ENCODE data around the gene SLC25A11.
A peak's percentile ranks its signal among the peaks of the same experiment; 100 is the strongest.
"Not testable (repeated sequence)": the region's sequence is repeated elsewhere in the genome, so short reads cannot be mapped to it uniquely, and the experiment has no call there.

The SLC25A11 gene

GRCh38 chr17:4934173-4934979 is 5.5 kb downstream of the SLC25A11 start:
- DNase-seq (ENCODE audit: low read depth) = no peak
- H3K4me3 ChIP-seq (ENCODE audit: control insufficient read depth, low read depth, low read length) = peak overlapping the region; percentile 13; the same call in 1 of the 2 replicates
- TF ChIP-seq, protein P1, sequence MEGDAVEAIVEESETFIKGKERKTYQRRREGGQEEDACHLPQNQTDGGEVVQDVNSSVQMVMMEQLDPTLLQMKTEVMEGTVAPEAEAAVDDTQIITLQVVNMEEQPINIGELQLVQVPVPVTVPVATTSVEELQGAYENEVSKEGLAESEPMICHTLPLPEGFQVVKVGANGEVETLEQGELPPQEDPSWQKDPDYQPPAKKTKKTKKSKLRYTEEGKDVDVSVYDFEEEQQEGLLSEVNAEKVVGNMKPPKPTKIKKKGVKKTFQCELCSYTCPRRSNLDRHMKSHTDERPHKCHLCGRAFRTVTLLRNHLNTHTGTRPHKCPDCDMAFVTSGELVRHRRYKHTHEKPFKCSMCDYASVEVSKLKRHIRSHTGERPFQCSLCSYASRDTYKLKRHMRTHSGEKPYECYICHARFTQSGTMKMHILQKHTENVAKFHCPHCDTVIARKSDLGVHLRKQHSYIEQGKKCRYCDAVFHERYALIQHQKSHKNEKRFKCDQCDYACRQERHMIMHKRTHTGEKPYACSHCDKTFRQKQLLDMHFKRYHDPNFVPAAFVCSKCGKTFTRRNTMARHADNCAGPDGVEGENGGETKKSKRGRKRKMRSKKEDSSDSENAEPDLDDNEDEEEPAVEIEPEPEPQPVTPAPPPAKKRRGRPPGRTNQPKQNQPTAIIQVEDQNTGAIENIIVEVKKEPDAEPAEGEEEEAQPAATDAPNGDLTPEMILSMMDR (IDR thresholded peaks at IDR 0.05; ENCODE audit: control insufficient read depth, insufficient read depth, low read depth, low read length, missing control alignments) = peak; percentile 53

- no peak overlapping the region for H3K4me3 ChIP-seq (ENCODE audit: control insufficient read depth, low read depth, low read length)
- TF ChIP-seq, protein P1 (IDR thresholded peaks at IDR 0.05; ENCODE audit: control insufficient read depth, insufficient read depth, low read depth, low read length, missing control alignments) = no peak
- DNase-seq (ENCODE audit: low read depth) = no peak
These were observed 6.2 kb downstream of the SLC25A11 start for GRCh38 chr17:4933646-4934045.

DNA sequence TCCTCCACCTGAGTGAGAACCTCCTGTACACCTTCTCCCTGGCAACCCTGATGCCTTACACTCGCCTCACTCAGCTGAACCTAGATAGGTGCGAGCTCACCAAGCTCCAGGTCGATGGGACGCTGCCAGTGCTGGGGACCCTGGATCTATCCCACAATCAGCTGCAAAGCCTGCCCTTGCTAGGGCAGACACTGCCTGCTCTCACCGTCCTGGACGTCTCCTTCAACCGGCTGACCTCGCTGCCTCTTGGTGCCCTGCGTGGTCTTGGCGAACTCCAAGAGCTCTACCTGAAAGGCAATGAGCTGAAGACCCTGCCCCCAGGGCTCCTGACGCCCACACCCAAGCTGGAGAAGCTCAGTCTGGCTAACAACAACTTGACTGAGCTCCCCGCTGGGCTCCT is 7.1 kb downstream of the SLC25A11 start:
- TF ChIP-seq, protein P1 (IDR thresholded peaks at IDR 0.05; ENCODE audit: control insufficient read depth, insufficient read depth, low read depth, low read length, missing control alignments) = no peak
- DNase-seq (ENCODE audit: low read depth) = no peak
- no peak overlapping the region for H3K4me3 ChIP-seq (ENCODE audit: control insufficient read depth, low read depth, low read length)

- no peak within 1 kb of the TSS for H3K4me3 ChIP-seq (ENCODE audit: control insufficient read depth, low read depth, low read length)
- no peak for DNase-seq (ENCODE audit: low read depth)
- TF ChIP-seq, protein P1 (IDR thresholded peaks at IDR 0.05; ENCODE audit: control insufficient read depth, insufficient read depth, low read depth, low read length, missing control alignments) = no peak
These were observed 7.9 kb downstream of the SLC25A11 start, which contains the start of gene GP1BA for GRCh38 chr17:4931963-4932362. TSS of gene GP1BA (plus strand) at chr17:4932277. CDS start at chr17:4932605, 328 bp downstream.

GRCh38 chr17:4928881-4929280 is 11.0 kb downstream of the SLC25A11 start:
- no peak overlapping the region for H3K4me3 ChIP-seq (ENCODE audit: control insufficient read depth, low read depth, low read length)
- TF ChIP-seq, protein P1 (IDR thresholded peaks at IDR 0.05; ENCODE audit: control insufficient read depth, insufficient read depth, low read depth, low read length, missing control alignments) = no peak
- DNase-seq (ENCODE audit: low read depth) = no peak

DNA sequence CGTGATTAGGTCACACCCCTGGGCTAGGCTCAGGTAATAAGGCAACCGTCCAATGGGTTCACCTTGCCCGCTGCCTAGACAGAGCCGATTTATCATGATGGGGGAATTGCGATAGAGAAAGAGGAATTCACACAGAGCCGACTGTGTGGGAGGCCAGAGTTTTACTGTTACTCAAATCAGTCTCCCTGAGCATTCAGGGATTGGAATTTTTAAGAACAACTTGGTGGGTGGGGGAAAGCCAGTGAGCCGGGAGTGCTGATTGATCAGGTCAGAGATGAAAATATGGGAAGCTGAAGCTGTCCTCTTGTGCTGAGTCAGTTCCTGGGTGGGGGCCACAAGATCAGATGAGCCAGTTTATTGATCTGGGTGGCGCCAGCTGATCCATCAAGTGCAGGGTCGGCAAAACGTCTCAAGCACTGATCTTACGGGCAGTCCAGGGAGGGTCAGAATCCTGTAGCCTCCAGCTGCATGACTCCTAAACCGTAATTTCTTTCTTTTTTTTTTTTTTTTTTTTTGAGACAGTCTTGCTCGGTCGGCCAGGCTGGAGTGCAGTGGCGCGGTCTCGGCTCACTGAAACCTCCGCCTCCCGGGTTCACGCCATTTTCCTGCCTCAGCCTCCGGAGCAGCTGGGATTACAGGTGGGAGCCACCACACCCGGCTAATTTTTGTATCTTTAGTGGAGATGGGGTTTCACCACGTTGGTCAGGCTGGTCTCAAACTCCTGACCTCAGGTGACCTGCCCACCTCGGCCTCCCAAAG is 13.1 kb downstream of the SLC25A11 start:
- H3K4me3 ChIP-seq (ENCODE audit: control insufficient read depth, low read depth, low read length); DNase-seq (ENCODE audit: low read depth): not testable (repeated sequence)

DNA sequence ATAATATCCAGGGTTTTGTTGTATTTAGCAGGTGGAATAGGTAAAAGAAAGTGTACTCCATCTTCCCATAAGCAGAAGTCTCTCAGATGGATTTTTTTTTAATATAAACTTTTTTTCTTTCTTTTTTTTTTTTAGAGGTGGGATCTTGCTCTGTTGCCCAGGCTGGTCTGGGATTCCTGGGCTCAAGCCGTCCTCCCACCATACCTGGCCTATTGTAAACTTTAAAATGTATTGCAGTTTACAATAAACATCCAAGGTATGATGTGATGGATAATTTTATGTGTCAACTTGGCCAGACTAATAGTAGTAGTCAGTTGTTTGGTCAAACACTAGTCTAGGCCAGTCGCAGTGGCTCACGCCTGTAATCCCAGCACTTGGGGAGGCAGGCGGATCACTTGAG is 18.5 kb downstream of the SLC25A11 start:
- DNase-seq (ENCODE audit: low read depth) = no peak
- no peak overlapping the region for H3K4me3 ChIP-seq (ENCODE audit: control insufficient read depth, low read depth, low read length)
- TF ChIP-seq, protein P1 (IDR thresholded peaks at IDR 0.05; ENCODE audit: control insufficient read depth, insufficient read depth, low read depth, low read length, missing control alignments) = no peak
